OCI-LY7 (cell line): ENCODE results near the gene INSYN2A.

ENCODE experiments used
- CTCF ChIP-seq: fragments of 200-600 bp; sonication (generic); conservative IDR thresholded peaks from 2 replicates; pipeline ENCODE4 v1.5.1; 2014; ENCODE audit warnings: mild to moderate bottlenecking, antibody characterized with exemption, low read length, moderate library complexity, mixed read lengths
- EZH2phosphoT487 ChIP-seq: fragments of 200-600 bp; sonication (generic); IDR thresholded peaks from 2 replicates; pipeline ENCODE4 v1.6.1; 2018; ENCODE audit warnings: low read depth, borderline replicate concordance, mild to moderate bottlenecking, mixed run types, antibody characterized with exemption, low read length, moderate library complexity, mixed read lengths

GRCh38 chr10:127242914-127243313 is 46.5 kb upstream of the INSYN2A start:
- TF ChIP-seq CTCF (no peak), EZH2phosphoT487 (no peak)
